OCI-LY7 (cell line): ENCODE measurements around the gene CNDP2. TPM values are rescaled to one million over a fixed set of nuclear protein-coding genes. Genes with fewer than 3 reads are reported as not detected.

Experiments used
- BruUV-seq: library from RNA; stranded (reverse); fragments of 400-500 nt; replicated peaks from 2 replicates; lab custom pipeline; 2021; lab: Mats Ljungman, UMichigan
- CTCF ChIA-PET: fragments of 300-600 bp; sonication (Branson Sonifier 250); formaldehyde crosslinking; loops from one replicate; lab custom pipeline; 2022; ENCODE audit warnings: antibody characterized with exemption; ENCODE audit not compliant: unreplicated experiment; lab: Charles Lee
- POLR2A ChIA-PET: fragments of 300-600 bp; sonication (Branson Sonifier 250); formaldehyde crosslinking; loops from one replicate; lab custom pipeline; 2022; ENCODE audit warnings: antibody characterized with exemption; lab: Charles Lee
- DNase-seq: peaks from one replicate; pipeline ENCODE4 v3.0.0-alpha.2; 2015; ENCODE audit warnings: low spot score
- H2AFZ ChIP-seq: fragments of 200-600 bp; sonication (generic), shearing (Covaris generic); 2 replicates; pipeline ENCODE4 v1.6.1; 2014; ENCODE audit warnings: mild to moderate bottlenecking, antibody characterized with exemption, low read length, moderate library complexity
- H3K27ac ChIP-seq: fragments of 200-600 bp; sonication (generic); 2 replicates; pipeline ENCODE4 v1.5.1; 2014; ENCODE audit warnings: mixed run types, low read depth, mild to moderate bottlenecking, moderate library complexity, low read length, inconsistent platforms; ENCODE audit not compliant: poor library complexity, severe bottlenecking
- H3K36me3 ChIP-seq: fragments of 200-600 bp; sonication (generic); 2 replicates; pipeline ENCODE4 v1.6.1; 2014; ENCODE audit warnings: mild to moderate bottlenecking, antibody characterized with exemption, low read length, moderate library complexity, mixed read lengths; ENCODE audit not compliant: insufficient read depth
- H3K4me1 ChIP-seq: fragments of 200-600 bp; sonication (generic); 2 replicates; pipeline ENCODE4 v1.5.1; 2014; ENCODE audit warnings: mild to moderate bottlenecking, low read length; ENCODE audit not compliant: insufficient read depth, poor library complexity, severe bottlenecking
- H3K4me2 ChIP-seq: fragments of 200-600 bp; sonication (generic); 2 replicates; pipeline ENCODE4 v1.6.1; 2014; ENCODE audit warnings: mild to moderate bottlenecking, low read length
- H3K4me3 ChIP-seq: fragments of 200-600 bp; sonication (generic); 2 replicates; pipeline ENCODE4 v1.5.1; 2014; ENCODE audit warnings: mild to moderate bottlenecking, low read depth, low read length; ENCODE audit not compliant: poor library complexity, severe bottlenecking
- H3K79me2 ChIP-seq: fragments of 200-600 bp; sonication (generic); 2 replicates; pipeline ENCODE4 v1.6.1; 2016; ENCODE audit warnings: low read depth, mild to moderate bottlenecking, low read length, moderate library complexity, mixed read lengths; ENCODE audit not compliant: insufficient read depth
- H3K9me2 ChIP-seq: fragments of 200-600 bp; sonication (generic); 2 replicates; pipeline ENCODE4 v1.6.1; 2016; ENCODE audit warnings: mild to moderate bottlenecking, low read length, mixed read lengths; ENCODE audit not compliant: insufficient read depth
- H3K9me3 ChIP-seq: fragments of 200-600 bp; sonication (generic); 2 replicates; pipeline ENCODE4 v1.6.1; 2014; ENCODE audit warnings: mild to moderate bottlenecking, mixed run types, low read length, mixed read lengths
- H4K20me1 ChIP-seq: fragments of 200-600 bp; sonication (generic); 2 replicates; pipeline ENCODE4 v1.6.1; 2014; ENCODE audit warnings: mild to moderate bottlenecking, antibody characterized with exemption, low read length, moderate library complexity, mixed read lengths; ENCODE audit not compliant: insufficient read depth
- EZH2phosphoT487 ChIP-seq: fragments of 200-600 bp; sonication (generic); IDR thresholded peaks from 2 replicates; pipeline ENCODE4 v1.6.1; 2018; ENCODE audit warnings: low read depth, borderline replicate concordance, mild to moderate bottlenecking, mixed run types, antibody characterized with exemption, low read length, moderate library complexity, mixed read lengths
- intact Hi-C: fragments of 100-400 bp; cut with micrococcal nuclease; formaldehyde crosslinking; loops from one replicate; pipeline ENCODE4 v1.10.0; 2022; ENCODE audit not compliant: unreplicated experiment
- total RNA-seq, 2 experiments: library from RNA; depleted of rRNA in 1 of 2; stranded (reverse); fragments of >200 nt in 1 of 2; shearing (Covaris generic) in 1 of 2; gene quantifications; 2 replicates each; pipeline ENCODE4 v1.2.3, GENCODE V29; 2014 to 2022
- TF ChIP-seq, protein P1 (sequence below): fragments of 200-600 bp; sonication (generic); conservative IDR thresholded peaks from 2 replicates; pipeline ENCODE4 v1.5.1; 2014; ENCODE audit warnings: mild to moderate bottlenecking, antibody characterized with exemption, low read length, moderate library complexity, mixed read lengths

CNDP2 gene
- total RNA-seq, 2 experiments from 2014 or later: 28.5 to 94.8 TPM

DNA sequence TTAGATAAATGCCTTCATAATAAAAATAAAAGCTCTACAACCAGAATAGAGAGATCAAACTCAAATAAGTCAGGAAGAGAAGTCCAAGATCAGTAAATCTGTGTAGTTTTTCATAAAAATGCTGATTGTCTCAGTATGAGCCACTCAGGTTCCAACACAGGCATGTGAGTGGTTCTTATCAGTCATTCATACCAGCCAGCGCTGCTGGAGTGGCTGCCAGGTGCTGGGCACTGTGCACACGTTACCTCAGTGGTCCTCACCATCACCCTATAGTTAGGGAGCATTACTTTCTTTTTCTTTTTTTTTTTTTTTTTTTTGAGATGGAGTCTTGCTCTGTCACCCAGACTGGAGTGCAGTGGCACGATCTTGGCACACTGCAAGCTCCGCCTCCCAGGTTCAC is 61.9 kb downstream of the CNDP2 start:
- H4K20me1 ChIP-seq: no peaks in the 10 kb centered on the region
- no peak overlapping the region for H3K27ac ChIP-seq
- no peak overlapping the region for H3K4me2 ChIP-seq
- H3K9me3 ChIP-seq: no peaks in the 10 kb centered on the region
- ChIA-PET POLR2A (interaction anchor here (0.6 kb wide), 1 partner anchor 932 kb away, joined by 4 read pairs; no protein-coding TSS in a partner anchor), CTCF (no interaction called here)
- no peaks in the 10 kb centered on the region for H3K9me2 ChIP-seq
- H3K4me3 ChIP-seq: no peak overlapping the region
- H3K4me1 ChIP-seq: no peaks in the 10 kb centered on the region
- intact Hi-C loops: no loop called here
- DNase-seq: no peak
- no peaks in the 10 kb centered on the region for H3K79me2 ChIP-seq
- BruUV-seq: no TSS peak
- no peak overlapping the region for H2AFZ ChIP-seq
- H3K36me3 ChIP-seq: no peaks in the 10 kb centered on the region
- TF ChIP-seq, protein P1, sequence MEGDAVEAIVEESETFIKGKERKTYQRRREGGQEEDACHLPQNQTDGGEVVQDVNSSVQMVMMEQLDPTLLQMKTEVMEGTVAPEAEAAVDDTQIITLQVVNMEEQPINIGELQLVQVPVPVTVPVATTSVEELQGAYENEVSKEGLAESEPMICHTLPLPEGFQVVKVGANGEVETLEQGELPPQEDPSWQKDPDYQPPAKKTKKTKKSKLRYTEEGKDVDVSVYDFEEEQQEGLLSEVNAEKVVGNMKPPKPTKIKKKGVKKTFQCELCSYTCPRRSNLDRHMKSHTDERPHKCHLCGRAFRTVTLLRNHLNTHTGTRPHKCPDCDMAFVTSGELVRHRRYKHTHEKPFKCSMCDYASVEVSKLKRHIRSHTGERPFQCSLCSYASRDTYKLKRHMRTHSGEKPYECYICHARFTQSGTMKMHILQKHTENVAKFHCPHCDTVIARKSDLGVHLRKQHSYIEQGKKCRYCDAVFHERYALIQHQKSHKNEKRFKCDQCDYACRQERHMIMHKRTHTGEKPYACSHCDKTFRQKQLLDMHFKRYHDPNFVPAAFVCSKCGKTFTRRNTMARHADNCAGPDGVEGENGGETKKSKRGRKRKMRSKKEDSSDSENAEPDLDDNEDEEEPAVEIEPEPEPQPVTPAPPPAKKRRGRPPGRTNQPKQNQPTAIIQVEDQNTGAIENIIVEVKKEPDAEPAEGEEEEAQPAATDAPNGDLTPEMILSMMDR: no peak

DNA sequence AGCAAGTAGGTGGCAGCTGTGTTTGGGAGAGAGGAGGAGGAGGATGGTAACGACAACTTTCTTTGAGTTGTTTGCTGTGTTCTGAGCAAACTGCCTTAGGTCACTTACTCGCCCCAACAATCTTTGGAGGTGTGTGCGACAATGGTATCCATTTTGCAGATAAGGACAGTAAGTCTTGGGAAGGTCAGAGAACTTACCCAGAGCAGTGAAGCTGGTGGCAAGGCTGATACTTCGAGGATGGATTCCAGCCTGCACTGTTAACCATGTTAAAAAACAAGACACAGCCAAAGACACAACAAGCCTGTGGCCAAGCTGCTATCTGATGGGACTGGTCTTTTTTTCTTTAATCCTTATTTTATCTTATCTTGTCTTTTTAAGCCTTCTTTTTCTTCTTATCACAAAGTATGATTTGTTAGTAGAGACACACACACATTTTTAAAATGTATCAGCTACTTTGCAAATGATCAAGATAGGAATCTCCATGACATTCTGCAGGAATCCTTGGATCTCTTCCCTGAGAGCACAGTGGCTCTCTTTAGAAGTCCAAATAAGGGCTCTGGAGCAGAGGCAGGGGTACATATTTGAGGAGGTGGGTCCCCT is 66.1 kb downstream of the CNDP2 start:
- no peak for TF ChIP-seq EZH2phosphoT487
- TF ChIP-seq, protein P1: no peak
- H3K9me2 ChIP-seq: no peaks in the 10 kb centered on the region

DNA sequence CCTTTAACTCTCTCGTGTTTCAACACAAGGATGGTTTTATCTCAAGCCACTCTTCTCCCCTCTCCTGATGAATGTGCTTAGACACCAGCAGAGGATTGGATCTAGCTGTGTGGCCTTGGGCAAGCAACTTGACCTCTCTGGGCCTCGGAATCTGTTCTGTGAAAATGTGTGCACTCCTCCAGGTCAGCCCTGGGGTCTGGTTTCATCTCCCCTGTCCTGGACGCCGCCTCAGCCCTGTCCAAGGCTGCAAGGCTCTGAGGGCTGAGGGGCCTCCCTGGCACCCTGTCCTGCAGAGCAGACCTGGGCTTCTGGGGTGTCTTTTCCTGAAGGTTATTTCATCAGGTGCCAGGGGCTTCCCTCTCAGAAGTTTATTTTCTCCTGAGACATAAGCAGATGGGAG is 66.6 kb downstream of the CNDP2 start:
- DNase-seq: no peak
- ChIA-PET CTCF (no interaction called here), POLR2A (no interaction called here)
- no TSS peak for BruUV-seq
- Histone ChIP-seq H3K9me2 (no peaks in the 10 kb centered on the region), H3K27ac (no peak overlapping the region), H3K4me3 (no peak overlapping the region), H3K4me1 (no peaks in the 10 kb centered on the region), H4K20me1 (no peaks in the 10 kb centered on the region), H3K79me2 (no peaks in the 10 kb centered on the region), H3K36me3 (no peaks in the 10 kb centered on the region), H3K9me3 (no peaks in the 10 kb centered on the region), H2AFZ (no peak overlapping the region), H3K4me2 (no peak overlapping the region)
- intact Hi-C loops: no loop called here
- no peak for TF ChIP-seq EZH2phosphoT487
- TF ChIP-seq, protein P1: no peak

More for the DNA sequence above, 66.1 kb downstream of the CNDP2 start:
- BruUV-seq: no TSS peak
- no peak overlapping the region for H3K4me2 ChIP-seq
- no peaks in the 10 kb centered on the region for H3K4me1 ChIP-seq
- no peak overlapping the region for H3K4me3 ChIP-seq
- no peak overlapping the region for H3K27ac ChIP-seq
- no peaks in the 10 kb centered on the region for H3K36me3 ChIP-seq
- POLR2A ChIA-PET: no interaction called here
- H3K9me3 ChIP-seq: no peaks in the 10 kb centered on the region
- H2AFZ ChIP-seq: no peak overlapping the region
- no peak for DNase-seq
- H4K20me1 ChIP-seq: no peaks in the 10 kb centered on the region
- CTCF ChIA-PET: no interaction called here
- H3K79me2 ChIP-seq: no peaks in the 10 kb centered on the region
- intact Hi-C loops: no loop called here
